AG08395 (cell line): Measurements from ENCODE around the gene PRKACA.

Experiments
- DNase-seq: peaks from one replicate; pipeline ENCODE4 v3.0.0; 2012; ENCODE audit warnings: mixed read lengths, low spot score

The PRKACA gene

DNA sequence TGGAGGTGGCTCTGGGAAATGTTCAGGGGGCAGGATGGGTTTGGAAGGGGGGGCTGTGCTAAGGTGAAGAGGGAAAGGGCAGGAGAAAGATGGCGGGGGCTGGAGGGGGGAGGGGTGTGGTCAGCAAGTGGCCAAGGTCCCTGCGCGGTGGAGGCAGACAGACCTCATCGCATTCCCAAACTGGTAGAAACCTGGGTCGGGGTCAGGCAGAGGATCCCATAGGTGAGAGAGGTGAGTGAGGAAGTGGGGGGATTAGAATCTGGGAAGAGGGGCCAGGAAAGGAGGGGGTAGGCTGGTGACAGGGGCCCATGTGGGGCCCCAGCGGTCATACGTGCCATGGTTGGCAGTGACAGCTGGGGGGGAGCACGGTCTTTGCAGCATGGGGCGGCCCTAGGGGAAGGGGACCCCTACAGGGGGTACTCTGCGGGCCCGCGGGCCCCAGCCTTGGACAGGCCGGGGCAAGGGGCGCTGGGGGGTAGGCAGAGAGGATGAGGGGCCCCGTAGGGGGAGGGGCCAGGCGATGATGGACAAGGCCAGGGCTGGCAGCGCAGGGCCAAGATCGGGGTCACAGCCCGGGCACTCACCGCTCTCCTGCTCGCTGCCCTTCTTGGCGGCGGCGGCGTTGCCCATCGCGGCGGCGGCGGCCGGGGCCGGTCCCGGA is 514 bp downstream of the PRKACA start:
- no peak for DNase-seq

DNA sequence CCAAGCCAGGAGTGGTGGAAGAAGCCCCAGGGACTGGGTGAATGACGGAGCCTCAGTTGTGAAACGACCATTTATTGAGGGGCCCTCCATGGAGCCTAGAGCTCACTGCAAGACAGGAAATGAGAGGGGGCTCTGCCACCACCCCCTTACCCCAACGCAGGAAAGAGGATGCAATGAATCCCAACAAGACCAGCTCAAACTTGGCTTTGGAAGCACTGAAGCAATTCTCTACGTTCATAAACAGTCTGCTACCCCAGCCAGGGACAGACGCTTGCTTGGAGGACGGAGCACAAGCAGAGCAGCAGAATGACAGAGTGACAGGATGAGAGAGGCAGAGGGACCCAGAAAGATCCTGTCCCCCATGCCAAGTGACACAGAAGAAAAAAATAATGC is 1.0 kb downstream of the PRKACA start:
- DNase-seq = no peak

GRCh38 chr19:14115756-14116155 is 1.8 kb downstream of the PRKACA start:
- DNase-seq = no peak

DNA sequence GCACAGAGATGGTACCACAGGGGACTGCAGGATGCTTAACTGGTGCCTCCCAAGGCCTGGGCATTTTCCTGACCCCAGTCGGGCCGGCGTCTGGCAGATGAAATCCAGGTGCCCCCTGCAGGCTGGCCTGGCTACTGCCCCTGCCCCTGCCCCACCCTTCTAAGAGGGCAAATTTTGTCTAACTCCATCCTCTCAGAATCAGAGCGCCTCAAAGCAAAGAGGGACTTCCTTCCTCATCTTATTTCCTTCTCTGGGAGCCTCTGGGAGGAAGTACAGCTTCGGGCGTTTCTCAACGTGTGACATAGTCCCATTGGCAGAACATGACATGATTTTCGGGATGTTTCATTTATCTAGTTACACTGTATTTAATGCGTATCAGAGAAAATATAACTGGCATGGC is 2.7 kb downstream of the PRKACA start:
- DNase-seq = no peak

- no peak for DNase-seq
Measured at GRCh38 chr19:14114439-14114838, 3.1 kb downstream of the PRKACA start.

DNA sequence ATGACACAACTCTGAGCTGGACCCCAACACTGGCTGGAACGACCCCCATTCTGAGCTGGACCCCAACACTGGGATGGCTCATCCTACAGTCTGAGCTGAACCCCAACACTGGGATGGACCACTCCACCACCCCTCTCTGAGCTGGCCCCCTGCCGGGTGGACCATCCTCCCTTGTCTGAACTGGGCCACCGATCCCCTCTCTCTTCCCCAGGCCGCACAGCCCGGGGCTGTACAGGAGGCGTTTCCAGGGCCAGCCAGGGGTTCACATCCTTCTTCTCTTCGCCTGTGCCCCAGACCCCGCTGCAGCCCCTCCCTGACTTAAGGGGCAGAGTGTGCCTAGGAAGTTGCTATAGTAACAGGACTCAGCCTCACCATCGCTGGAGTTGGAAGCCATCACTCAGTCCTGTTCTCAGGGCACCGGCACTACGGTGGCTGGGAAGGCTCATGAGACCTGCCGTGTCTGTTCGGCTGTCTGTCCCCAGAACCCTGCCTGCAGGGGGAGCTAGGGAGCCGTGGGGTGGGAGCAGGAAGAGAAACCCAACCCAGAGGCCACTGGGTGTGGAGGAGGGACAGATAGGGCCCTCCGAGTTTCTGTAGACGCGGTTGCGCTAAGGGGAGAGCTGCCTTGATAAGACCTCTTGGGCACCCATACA is 3.7 kb downstream of the PRKACA start:
- DNase-seq = no peak

- DNase-seq = peak; percentile 52
Measured at GRCh38 chr19:14112809-14113385, 4.7 kb downstream of the PRKACA start.

GRCh38 chr19:14112051-14112808 is 5.3 kb downstream of the PRKACA start:
- no peak for DNase-seq

DNA sequence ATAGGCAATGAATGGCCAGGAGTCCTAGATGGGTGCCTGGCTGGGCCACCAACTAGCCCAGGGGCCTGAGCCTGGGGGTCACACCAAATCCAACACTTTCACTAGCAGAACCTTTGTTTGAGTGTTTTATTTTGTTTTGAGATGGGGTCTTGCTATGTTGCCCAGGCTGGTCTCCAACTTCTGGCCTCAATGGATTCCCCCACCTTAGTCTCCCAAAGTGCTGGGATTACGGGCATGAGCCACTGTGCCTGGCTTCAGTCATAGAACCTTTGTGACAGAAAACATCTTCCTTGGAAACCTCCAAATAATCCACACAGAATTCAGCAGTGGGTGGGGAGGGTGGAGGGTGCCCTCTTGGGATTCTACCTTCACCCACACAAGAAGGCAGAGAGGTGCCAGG is 6.1 kb downstream of the PRKACA start:
- no peak for DNase-seq

GRCh38 chr19:14110650-14111049 is 6.9 kb downstream of the PRKACA start:
- DNase-seq = no peak

DNA sequence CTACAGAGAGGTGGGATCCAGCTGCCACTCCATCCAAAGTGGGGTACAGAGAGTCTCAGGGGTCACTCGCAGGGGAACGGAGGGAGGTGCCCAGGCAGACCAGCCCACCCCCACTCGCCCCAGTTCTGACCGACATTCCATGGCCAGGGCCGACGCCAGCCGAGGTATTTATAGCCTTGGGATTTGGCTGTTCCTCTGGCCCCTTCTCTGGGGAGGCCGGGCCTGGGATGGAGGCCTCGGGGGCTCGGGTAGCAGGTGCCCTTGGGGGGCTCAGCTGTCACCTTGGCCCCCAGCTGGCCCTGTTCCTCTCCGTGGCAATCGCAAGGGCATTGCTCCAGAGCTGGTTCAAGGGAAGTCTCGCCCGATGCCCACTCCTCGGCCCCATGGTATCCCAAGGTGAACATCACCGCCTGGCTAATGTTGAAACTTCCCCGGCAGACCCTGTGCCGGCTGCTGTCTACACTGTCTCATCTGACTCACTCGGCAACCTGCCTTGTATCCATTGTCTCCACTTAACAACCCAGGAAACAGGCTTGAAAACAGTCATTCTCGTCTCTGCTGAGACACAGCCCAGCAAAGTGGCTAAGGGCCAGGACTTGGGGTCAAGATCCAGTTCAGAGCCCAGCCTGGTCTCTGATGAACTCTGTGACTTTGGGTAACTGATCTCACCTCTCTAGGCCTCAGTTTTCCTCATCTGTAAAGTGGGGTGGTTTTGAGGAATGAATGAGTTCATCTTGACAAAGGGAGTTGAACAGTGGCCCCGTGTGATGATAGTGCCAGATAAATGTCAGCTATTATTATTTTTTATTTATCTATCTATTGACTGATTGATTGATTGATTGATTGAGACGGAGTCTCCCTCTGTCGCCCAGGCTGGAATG is 9.7 kb downstream of the PRKACA start:
- DNase-seq = no peak

- no peak for DNase-seq
Measured at GRCh38 chr19:14106840-14107239, 10.7 kb downstream of the PRKACA start.

DNA sequence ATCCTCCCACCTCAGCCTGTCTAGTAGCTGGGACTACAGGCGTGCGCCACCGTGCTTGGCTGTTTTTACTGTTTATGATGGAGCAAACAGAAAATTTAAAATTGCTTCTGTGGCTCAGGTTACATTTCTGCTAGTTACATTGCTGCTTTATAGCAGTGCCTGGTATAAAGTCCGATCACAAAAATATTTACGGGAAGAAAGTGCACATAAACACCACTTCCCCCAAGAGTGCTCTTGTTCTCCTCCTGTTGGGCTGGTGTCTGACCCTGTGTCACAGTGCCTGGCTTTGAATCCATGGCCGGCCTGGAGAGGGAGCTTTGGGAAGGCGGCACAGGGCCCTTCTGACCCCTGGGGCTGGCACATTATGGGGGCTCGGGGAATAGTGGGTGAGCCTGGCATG is 11.9 kb downstream of the PRKACA start:
- no peak for DNase-seq

DNA sequence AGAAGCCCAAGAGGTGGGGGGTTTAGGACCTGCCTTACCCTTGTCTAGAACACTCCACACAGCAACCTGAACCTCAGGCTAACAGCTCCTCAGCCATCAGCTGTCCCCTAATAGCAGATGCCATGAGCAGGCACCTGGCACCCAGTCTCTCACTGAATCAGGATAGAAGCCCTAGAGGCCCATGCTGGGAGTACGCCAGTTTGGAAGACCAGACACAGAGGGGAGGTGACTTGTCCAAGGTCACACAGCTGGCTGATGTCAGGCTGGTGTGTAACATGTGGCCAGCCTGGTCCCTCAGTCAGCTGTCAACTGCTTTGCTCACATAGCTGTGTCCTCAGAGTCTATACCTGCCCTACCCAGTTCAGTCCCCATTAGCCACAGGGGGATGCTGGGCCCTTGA is 14.3 kb downstream of the PRKACA start:
- DNase-seq = no peak

DNA sequence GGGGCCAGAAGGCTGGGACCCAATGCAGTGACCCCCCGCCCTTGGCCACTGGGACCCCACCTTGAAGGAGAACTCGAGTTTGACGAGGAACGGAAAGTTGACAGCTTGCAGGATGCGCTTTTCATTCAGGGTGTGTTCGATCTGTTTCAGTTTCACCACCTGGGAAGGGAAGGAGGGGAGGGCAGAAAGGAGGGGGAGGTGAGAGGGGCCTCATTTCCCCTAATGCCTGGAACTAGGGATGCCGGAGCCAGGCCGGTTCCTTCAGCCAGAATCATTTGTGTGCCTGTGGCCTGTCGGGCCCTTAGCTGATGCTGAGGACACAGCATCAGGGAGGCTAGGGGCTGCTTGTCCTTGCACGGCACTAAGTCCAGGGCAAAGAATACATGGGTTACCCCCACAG is 14.8 kb downstream of the PRKACA start:
- no peak for DNase-seq

DNA sequence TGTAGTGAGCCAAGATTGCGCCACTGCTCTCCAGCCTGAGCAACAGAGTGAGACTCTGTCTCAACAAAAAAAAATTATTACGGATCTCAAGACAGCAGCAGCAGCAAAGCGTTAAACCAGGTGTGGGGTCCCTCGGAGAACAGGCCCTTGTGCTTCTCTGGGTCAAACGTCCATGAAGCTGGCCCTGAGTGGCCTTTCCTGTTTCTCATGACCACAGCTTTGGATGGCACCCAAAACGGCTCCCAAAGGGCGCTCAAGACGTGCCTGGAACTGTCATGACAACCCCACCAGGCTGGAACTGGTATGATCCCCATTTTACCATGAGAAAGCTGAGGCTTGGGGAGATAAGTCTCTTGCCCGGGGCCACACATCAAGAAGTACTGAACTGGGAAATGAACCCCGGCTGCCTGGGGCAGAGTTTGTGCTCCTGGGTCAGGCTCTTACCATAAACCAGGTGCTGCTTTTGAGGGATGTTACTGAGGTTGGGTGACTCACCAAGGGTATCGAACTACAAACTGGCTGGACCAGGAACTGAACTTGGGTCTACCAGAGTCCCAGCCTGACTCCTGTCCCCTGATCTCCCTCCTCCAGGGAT is 15.4 kb downstream of the PRKACA start:
- no peak for DNase-seq

- no peak for DNase-seq
Measured at GRCh38 chr19:14101003-14101545, 16.5 kb downstream of the PRKACA start.

- DNase-seq = no peak
Measured at GRCh38 chr19:14097532-14098151, 19.9 kb downstream of the PRKACA start.

DNA sequence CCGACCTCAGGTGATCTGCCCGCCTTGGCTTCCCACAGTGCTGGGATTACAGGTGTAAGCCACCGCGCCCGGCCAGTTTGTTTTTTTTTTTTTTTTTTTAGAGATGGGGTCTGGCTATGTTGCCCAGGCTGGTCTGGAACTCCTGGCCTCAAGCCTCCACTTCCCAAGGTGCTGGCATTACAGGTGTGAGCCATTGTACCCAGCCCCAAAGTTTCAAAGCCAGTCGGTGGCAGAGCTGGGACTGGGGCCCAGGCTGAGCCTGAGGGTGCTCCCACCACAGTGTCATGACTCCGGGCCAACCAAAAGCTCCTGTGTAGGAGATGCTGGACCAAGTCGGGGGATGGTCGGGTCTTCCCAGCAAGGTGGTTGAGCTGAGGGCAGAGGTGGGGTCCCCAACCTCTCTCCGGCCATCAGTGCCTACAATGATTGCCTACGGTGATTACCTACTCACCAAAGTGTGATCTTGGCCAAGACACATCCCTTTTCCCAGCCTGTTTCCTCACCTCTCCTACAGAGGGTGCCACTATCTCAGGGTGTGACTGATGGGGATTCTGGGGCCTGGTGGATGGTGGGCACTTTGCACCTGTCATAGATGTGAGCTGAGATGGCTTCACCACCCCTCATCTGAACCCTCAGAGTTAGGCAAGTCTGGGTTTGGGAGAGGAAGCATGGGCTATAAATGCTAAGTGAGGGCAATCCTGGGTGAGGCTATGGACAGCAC is 21.1 kb downstream of the PRKACA start:
- DNase-seq = no peak

DNA sequence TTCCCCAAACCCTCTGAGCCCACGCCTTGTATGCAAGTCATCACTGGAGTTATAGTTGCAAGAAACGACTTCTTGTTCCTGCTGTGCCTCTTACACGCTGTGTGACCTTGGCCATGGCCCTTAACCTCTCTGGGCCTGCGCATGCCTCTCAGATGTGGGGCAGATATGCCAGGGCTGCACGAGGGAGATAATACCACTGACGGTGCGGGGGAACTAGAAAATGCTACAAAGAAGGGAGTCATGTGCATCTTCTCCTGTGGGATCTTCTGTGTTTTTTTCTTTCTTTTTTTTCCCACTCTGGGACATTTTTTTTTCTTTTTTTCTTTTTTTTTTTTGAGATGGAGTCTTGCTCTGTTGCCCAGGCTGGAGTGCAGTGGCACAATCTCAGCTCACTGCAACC is 22.7 kb downstream of the PRKACA start:
- no peak for DNase-seq
